Measurements from ENCODE around the gene TJP3.

The TJP3 gene

GRCh38 chr19:3712663-3713611 is 4.8 kb downstream of the TJP3 start:
- DNase-seq (ENCODE audit: extremely low read depth in 1 of 2, low read depth in 1 of 2): no peak

GRCh38 chr19:3716147-3716668 is 8.0 kb downstream of the TJP3 start:
- no peak for DNase-seq (ENCODE audit: extremely low read depth in 1 of 2, low read depth in 1 of 2)

GRCh38 chr19:3719868-3720267 is 11.7 kb downstream of the TJP3 start:
- no peak for DNase-seq (ENCODE audit: extremely low read depth in 1 of 2, low read depth in 1 of 2)

DNA sequence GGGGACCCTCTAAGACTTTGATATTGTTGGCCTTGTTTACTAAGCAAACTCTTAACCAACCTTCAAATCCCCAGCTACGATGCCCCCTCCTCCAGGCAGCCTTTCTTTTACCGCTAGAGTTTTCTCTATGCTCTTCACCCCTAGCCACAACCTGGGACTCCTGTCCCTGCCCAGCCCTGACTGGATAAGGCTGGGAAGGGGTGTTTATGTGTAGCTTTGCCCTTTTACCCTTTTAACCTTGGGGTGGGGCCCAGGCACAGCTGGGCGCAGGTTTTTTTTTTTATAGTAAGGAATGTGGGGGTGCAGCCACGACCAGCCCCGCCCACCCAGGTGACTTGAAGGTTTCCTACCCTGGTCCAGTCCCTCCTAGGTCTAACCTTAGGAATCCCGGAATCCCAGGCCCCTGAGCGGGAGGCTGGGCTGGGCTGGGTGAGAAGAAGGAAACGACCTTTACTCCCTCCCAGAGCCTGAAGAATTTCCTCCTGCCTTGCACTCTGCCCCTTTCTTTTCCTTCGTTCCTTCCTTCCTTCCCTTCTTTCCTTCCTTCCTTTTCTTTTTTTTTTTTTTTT is 12.2 kb downstream of the TJP3 start:
- no peak for DNase-seq (ENCODE audit: extremely low read depth in 1 of 2, low read depth in 1 of 2)

GRCh38 chr19:3721131-3721886 is 13.1 kb downstream of the TJP3 start:
- peak; percentile 66 to 76 for DNase-seq (ENCODE audit: extremely low read depth in 1 of 2, low read depth in 1 of 2)

GRCh38 chr19:3721887-3722442 is 13.8 kb downstream of the TJP3 start:
- no peak for DNase-seq (ENCODE audit: extremely low read depth in 1 of 2, low read depth in 1 of 2)

DNA sequence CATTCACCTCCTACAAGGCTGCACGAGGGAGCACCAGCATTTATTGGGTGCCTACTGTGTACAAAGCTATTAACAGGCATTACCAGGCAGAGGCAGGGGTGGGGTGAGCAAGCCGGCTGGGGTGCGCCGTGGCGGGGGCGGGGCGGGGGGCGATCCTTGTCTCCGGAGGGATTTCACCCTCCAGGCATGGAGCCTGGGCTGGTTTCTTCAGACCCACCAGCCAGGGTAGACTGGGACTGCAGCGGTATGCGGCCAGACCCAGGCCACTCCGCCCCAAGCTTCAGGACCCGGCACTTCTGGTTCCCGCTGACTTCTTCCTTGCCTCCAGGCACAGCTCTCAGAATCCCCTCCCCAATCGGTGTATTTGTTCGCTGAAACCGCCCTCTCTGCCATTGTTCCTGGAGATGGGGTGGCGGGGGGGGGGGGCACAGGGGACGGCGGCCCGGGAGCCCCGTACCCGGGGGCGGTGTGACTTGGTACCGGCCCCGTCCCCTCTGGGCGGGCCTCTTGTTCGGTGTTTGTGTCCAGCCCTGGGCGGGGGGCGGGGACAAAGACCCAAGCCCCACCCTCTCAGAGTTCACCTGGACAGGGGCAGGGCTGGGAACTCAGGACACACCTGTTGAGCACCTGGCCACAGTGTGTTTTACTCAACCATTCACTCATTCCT is 14.4 kb downstream of the TJP3 start:
- no peak for DNase-seq (ENCODE audit: extremely low read depth in 1 of 2, low read depth in 1 of 2)

- DNase-seq (ENCODE audit: extremely low read depth in 1 of 2, low read depth in 1 of 2): no peak
These were observed 14.9 kb downstream of the TJP3 start for GRCh38 chr19:3723110-3723488.

- DNase-seq (ENCODE audit: extremely low read depth in 1 of 2, low read depth in 1 of 2): no peak
These were observed 15.7 kb downstream of the TJP3 start for GRCh38 chr19:3723883-3724282.

DNA sequence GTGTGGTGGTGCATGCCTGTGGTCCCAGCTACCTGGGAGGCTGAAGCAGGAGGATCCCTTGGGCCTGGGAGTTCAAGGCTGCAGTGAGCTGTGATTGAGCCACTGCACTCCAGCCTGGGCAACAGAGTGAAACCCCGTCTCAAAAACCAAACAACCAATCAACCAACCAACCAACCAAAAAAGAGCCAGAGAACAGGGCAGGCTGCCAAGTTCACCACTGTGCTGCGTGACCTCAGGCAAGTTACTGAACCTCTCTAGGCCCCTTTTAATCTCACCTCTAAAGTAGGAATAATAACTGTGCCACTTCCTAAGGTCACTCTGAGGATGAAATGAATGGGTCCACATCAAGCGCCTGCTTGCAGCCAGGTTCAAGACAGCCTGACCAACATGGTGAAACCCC is 16.9 kb downstream of the TJP3 start:
- DNase-seq (ENCODE audit: extremely low read depth in 1 of 2, low read depth in 1 of 2): no peak

DNA sequence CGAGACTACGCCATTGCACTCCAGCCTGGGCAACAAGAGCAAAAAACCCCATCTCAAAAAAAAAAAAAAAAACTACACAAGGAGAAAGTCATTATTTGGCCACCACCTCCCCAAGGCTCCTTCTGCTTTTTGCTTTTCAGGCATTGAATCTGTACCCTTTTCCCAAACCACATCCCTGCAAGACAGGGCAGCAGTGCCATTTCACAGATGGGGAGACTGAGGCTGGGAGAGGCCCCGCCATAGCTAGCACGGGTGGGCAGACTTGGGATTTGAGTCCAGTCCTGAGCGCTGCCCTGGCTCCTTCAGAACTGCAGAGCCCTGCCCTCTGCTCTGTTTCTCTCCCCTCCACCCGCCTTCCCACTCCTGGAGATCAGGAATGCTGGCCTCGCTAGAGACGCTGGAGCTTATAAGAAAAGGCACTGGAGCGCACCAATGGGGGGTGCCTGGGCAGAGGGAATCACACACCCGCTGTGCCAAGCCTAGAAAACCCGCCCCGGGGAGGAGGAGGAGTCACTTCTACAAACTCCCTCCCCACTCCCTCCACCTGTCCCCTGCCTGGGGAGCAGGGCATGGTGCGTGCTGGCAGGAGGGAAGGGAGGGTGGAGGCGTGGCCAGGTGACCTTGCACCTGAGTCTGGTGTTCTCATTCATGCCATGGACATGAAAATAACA is 17.6 kb downstream of the TJP3 start:
- no peak for DNase-seq (ENCODE audit: extremely low read depth in 1 of 2, low read depth in 1 of 2)

GRCh38 chr19:3730457-3730958 is 22.3 kb downstream of the TJP3 start:
- no peak for DNase-seq (ENCODE audit: extremely low read depth in 1 of 2, low read depth in 1 of 2)

DNA sequence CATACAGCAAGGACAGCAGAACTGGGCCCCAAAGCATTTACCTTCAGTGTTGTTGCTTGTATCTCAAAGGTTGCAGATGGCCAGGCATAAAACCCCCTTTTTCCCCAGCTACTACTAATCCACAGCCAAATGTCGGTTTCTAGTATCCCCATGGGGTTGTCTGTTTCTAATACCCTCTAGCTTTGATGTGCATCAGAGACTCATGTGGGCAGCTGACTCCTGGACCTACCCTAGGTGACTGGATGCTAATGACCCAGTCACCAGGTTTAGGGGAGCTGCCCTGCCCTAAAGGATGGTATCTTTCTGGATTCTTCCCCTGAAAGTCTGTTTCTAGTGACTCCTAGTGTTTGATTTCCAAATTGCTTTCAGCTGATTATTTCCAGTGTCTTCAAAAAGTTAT is 23.9 kb downstream of the TJP3 start:
- DNase-seq (ENCODE audit: extremely low read depth in 1 of 2, low read depth in 1 of 2): no peak

- no peak for DNase-seq (ENCODE audit: extremely low read depth in 1 of 2, low read depth in 1 of 2)
These were observed 25.5 kb downstream of the TJP3 start for GRCh38 chr19:3733549-3734309.

- DNase-seq (ENCODE audit: extremely low read depth in 1 of 2, low read depth in 1 of 2): no peak
These were observed 26.1 kb downstream of the TJP3 start for GRCh38 chr19:3734310-3734600.

DNA sequence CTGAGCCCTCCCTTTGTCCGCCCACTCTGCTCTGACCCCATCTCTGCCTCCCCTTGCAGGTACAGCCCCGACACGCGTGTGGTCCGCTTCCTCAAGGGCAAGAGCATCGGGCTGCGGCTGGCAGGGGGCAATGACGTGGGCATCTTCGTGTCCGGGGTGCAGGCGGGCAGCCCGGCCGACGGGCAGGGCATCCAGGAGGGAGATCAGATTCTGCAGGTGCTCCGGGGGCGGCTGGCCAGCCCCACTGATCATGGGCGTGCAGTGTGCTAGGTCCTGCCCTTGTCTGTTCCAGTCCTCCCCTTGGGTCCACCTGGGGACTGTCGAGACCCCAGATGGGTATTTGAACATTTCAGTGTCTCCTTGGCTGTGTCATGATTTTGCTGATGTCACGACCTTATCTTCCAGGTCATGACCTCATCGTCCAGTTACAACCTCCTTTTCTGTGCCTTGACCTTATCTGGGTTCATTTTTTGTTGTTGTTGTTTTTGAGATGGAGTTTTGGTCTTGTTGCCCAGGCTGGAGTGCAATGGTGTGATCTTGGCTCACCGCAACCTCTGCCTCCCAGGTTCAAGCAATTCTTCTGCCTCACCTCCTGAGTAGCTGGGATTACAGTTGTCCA is 28.0 kb downstream of the TJP3 start:
- no peak for DNase-seq (ENCODE audit: extremely low read depth in 1 of 2, low read depth in 1 of 2)

GRCh38 chr19:3737487-3738205 is 29.5 kb downstream of the TJP3 start:
- no peak for DNase-seq (ENCODE audit: extremely low read depth in 1 of 2, low read depth in 1 of 2)

- no peak for DNase-seq (ENCODE audit: extremely low read depth in 1 of 2, low read depth in 1 of 2)
These were observed 30.5 kb downstream of the TJP3 start for GRCh38 chr19:3738477-3739220.
